NT2/D1 (cell line): Measurements from ENCODE around the gene EXOC5.
"Not testable (repeated sequence)": the region's sequence is repeated elsewhere in the genome, so short reads cannot be mapped to it uniquely, and the experiment has no call there.

ENCODE experiments used
- DNase-seq: peaks from one replicate; pipeline ENCODE4 v3.0.0-alpha.2; 2011; ENCODE audit warnings: low read depth, low spot score
- H3K27me3 ChIP-seq: 2 replicates; pipeline ENCODE4 v1.6.0; 2011; ENCODE audit warnings: mild to moderate bottlenecking; ENCODE audit not compliant: insufficient read length, insufficient read depth
- H3K36me3 ChIP-seq: 2 replicates; pipeline ENCODE4 v1.6.1; 2011; ENCODE audit warnings: mild to moderate bottlenecking, low read length, mixed read lengths; ENCODE audit not compliant: insufficient read depth, insufficient read length
- H3K4me1 ChIP-seq: 2 replicates; pipeline ENCODE4 v1.5.1; 2011; ENCODE audit not compliant: insufficient read depth, insufficient read length
- H3K4me3 ChIP-seq: 2 replicates; pipeline ENCODE4 v1.5.1; 2011; ENCODE audit warnings: low read depth; ENCODE audit not compliant: insufficient read length
- H3K9ac ChIP-seq: 2 replicates; pipeline ENCODE4 v1.6.0; 2011; ENCODE audit warnings: low read depth; ENCODE audit not compliant: insufficient read length
- H3K9me3 ChIP-seq: 2 replicates; pipeline ENCODE4 v1.5.1; 2011; ENCODE audit warnings: mild to moderate bottlenecking, low read length; ENCODE audit not compliant: insufficient read depth
- SUZ12 ChIP-seq: IDR thresholded peaks from 2 replicates; pipeline ENCODE4 v1.6.1; 2011; ENCODE audit not compliant: insufficient read length, insufficient read depth; ENCODE audit errors: extremely low read depth
- YY1 ChIP-seq: IDR thresholded peaks from 2 replicates; pipeline ENCODE4 v1.6.1; 2011; ENCODE audit not compliant: insufficient read length, insufficient read depth
- ZNF274 ChIP-seq: IDR thresholded peaks from 2 replicates; pipeline ENCODE4 v1.6.1; 2011; ENCODE audit warnings: mild to moderate bottlenecking, low read depth, low read length

The EXOC5 gene

DNA sequence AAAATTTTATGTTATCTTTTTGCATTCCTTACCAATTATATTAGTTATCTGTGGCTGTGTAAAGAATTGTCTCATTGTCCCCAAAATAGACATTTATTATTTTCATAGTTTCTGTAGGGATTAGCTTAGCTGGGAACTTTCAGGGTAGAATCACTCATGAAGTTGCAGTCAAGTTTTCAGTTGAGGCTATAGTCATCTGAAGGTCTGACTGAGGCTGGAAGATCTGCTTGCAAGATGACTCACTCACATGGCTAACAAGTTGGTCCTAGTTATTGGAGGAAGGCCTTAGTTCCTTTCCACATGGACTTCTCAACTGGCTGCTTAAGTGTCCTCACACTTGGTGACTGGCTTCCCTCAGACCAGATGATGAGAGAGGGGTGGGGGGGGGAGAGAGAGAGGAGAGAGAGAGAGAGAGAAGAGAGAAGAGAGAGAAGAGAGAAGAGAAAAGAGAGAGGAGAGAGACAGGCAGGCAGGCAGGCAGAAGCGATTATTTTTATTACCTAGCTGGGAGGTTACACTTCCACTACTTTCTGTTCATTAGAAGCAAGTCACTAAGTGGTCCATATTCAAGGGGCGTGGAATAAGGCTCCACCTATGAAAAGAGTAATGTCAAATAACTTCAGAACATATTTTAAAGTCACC is 6.4 kb upstream of the EXOC5 start:
- DNase-seq, result no peak
- H3K4me1 ChIP-seq, result no peaks in the 10 kb centered on the region
- no peak overlapping the region for H3K9ac ChIP-seq
- H3K36me3 ChIP-seq, result peaks cover 37% of the 10 kb centered on the region
- no peak overlapping the region for H3K4me3 ChIP-seq
- TF ChIP-seq SUZ12 (no peak), ZNF274 (no peak), YY1 (no peak)
- no peaks in the 10 kb centered on the region for H3K9me3 ChIP-seq
- no peaks in the 10 kb centered on the region for H3K27me3 ChIP-seq

- no peaks in the 10 kb centered on the region for H3K27me3 ChIP-seq
- H3K4me3 ChIP-seq, result no peak overlapping the region
- DNase-seq, result no peak
- TF ChIP-seq YY1, result no peak
- TF ChIP-seq SUZ12, result no peak
- TF ChIP-seq ZNF274, result no peak
- peaks cover 34% of the 10 kb centered on the region for H3K36me3 ChIP-seq
- no peaks in the 10 kb centered on the region for H3K4me1 ChIP-seq
- H3K9ac ChIP-seq, result no peak overlapping the region
- no peaks in the 10 kb centered on the region for H3K9me3 ChIP-seq
Observed at GRCh38 chr14:57274551-57274950, 5.8 kb upstream of the EXOC5 start.

- Histone ChIP-seq H3K4me1 (no peaks in the 10 kb centered on the region), H3K4me3 (no peak overlapping the region), H3K9ac (no peak overlapping the region), H3K9me3 (no peaks in the 10 kb centered on the region), H3K27me3 (no peaks in the 10 kb centered on the region), H3K36me3 (peaks cover 34% of the 10 kb centered on the region)
- no peak for DNase-seq
- TF ChIP-seq YY1 (no peak), SUZ12 (no peak), ZNF274 (no peak)
Observed at GRCh38 chr14:57273236-57273635, 4.5 kb upstream of the EXOC5 start.

- TF ChIP-seq SUZ12 (no peak), YY1 (no peak), ZNF274 (no peak)
- no peak for DNase-seq
- H3K36me3 ChIP-seq, result peaks cover 3% of the 10 kb centered on the region
- no peak overlapping the region for H3K9ac ChIP-seq
- H3K9me3 ChIP-seq, result no peaks in the 10 kb centered on the region
- H3K4me1 ChIP-seq, result no peaks in the 10 kb centered on the region
- H3K4me3 ChIP-seq, result no peak overlapping the region
- no peaks in the 10 kb centered on the region for H3K27me3 ChIP-seq
Observed at GRCh38 chr14:57266065-57266464, 2.6 kb downstream of the EXOC5 start.

- no peaks in the 10 kb centered on the region for H3K27me3 ChIP-seq
- TF ChIP-seq SUZ12, result no peak
- no peak for TF ChIP-seq YY1
- no peak for TF ChIP-seq ZNF274
- no peak overlapping the region for H3K9ac ChIP-seq
- no peaks in the 10 kb centered on the region for H3K9me3 ChIP-seq
- DNase-seq, result no peak
- H3K36me3 ChIP-seq, result peaks cover 3% of the 10 kb centered on the region
- H3K4me1 ChIP-seq, result no peaks in the 10 kb centered on the region
- H3K4me3 ChIP-seq, result no peak overlapping the region
Observed at GRCh38 chr14:57262117-57262516, 6.6 kb downstream of the EXOC5 start.

DNA sequence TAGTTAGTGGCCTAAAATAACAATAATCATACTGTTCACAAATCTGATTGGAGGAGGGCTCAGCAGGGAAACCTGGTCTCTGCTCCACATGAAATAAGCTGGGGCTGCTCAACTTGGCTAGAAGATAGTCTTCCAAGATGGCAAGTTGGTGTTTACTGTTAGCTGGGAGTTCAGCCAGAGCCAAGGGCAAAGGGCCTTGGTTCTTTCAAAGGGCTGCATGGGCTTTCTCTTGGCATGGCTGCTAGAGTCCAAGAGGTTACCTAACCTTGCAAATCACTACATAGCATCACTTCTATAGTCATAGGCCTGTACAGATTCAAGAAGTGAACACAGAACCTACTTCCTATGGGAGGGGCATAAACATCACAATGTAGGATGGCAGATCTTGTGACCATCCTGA is 7.1 kb downstream of the EXOC5 start:
- H3K36me3 ChIP-seq, result peaks cover 5% of the 10 kb centered on the region
- no peak for DNase-seq
- no peaks in the 10 kb centered on the region for H3K27me3 ChIP-seq
- H3K4me1 ChIP-seq, result no peaks in the 10 kb centered on the region
- H3K9ac ChIP-seq, result no peak overlapping the region
- TF ChIP-seq SUZ12 (no peak), YY1 (no peak), ZNF274 (no peak)
- H3K4me3 ChIP-seq, result no peak overlapping the region
- H3K9me3 ChIP-seq, result no peaks in the 10 kb centered on the region

- no peak overlapping the region for H3K9ac ChIP-seq
- no peaks in the 10 kb centered on the region for H3K4me1 ChIP-seq
- no peak overlapping the region for H3K4me3 ChIP-seq
- TF ChIP-seq ZNF274, result no peak
- no peak for TF ChIP-seq SUZ12
- no peak for TF ChIP-seq YY1
- peaks cover 12% of the 10 kb centered on the region for H3K36me3 ChIP-seq
- DNase-seq, result no peak
- no peaks in the 10 kb centered on the region for H3K9me3 ChIP-seq
- H3K27me3 ChIP-seq, result no peaks in the 10 kb centered on the region
Observed at GRCh38 chr14:57259672-57260071, 9.0 kb downstream of the EXOC5 start.

DNA sequence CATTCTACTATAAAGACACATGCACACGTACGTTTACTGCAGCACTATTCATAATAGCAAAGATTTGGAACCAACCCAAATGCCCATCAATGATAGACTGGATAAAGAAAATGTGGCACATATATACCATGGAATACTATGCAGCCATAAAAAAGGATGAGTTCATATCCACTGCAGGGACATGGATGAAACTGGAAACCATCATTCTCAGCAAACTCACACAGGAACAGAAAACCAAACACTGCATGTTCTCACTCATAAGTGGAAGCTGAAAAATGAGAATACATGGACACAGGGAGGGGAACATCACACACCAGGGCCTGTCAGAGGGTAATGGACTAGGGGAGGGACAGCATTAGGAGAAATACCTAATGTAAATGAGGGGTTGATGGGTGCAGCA is 10.5 kb downstream of the EXOC5 start:
- not testable (repeated sequence) for DNase-seq, H3K9ac ChIP-seq, H3K27me3 ChIP-seq, H3K9me3 ChIP-seq, H3K4me1 ChIP-seq, H3K4me3 ChIP-seq
- peaks cover 12% of the 10 kb centered on the region for H3K36me3 ChIP-seq
